ENCODE measurements around the gene SLC18B1. TPM values are rescaled to one million over a fixed set of nuclear protein-coding genes. Genes with fewer than 3 reads are reported as not detected.

The SLC18B1 gene
- total RNA-seq: 1.9 TPM

- DNase-seq (ENCODE audit: low read depth in 2 of 3, low spot score in 2 of 3): peak in 2 of 3 donors; percentile 22 to 58
Observed at GRCh38 chr6:132797951-132798868, at the start of gene SLC18B1. SLC18B1 (minus strand) TSS chr6:132798637; CDS start chr6:132798456, 181 bp downstream.

GRCh38 chr6:132843316-132844035 lies 45.0 kb upstream of the SLC18B1 start:
- DNase-seq (ENCODE audit: low read depth in 2 of 3, low spot score in 2 of 3): no peak

GRCh38 chr6:132841966-132842365 lies 43.5 kb upstream of the SLC18B1 start:
- no peak for DNase-seq (ENCODE audit: low read depth in 2 of 3, low spot score in 2 of 3)

GRCh38 chr6:132832891-132833290 lies 34.5 kb upstream of the SLC18B1 start:
- DNase-seq (ENCODE audit: low read depth in 2 of 3, low spot score in 2 of 3): no peak

GRCh38 chr6:132830334-132830751 lies 31.9 kb upstream of the SLC18B1 start:
- peak in 1 of 3 donors; percentile 32 for DNase-seq (ENCODE audit: low read depth in 2 of 3, low spot score in 2 of 3)

GRCh38 chr6:132820629-132821381 lies 22.4 kb upstream of the SLC18B1 start:
- no peak for DNase-seq (ENCODE audit: low read depth in 2 of 3, low spot score in 2 of 3)

- no peak for DNase-seq (ENCODE audit: low read depth in 2 of 3, low spot score in 2 of 3)
Observed at GRCh38 chr6:132819405-132820161, 21.1 kb upstream of the SLC18B1 start.

GRCh38 chr6:132818404-132819359 lies 20.2 kb upstream of the SLC18B1 start:
- no peak for DNase-seq (ENCODE audit: low read depth in 2 of 3, low spot score in 2 of 3)

- no peak for DNase-seq (ENCODE audit: low read depth in 2 of 3, low spot score in 2 of 3)
Observed at GRCh38 chr6:132817554-132818403, 19.3 kb upstream of the SLC18B1 start.

GRCh38 chr6:132816660-132817059 lies 18.2 kb upstream of the SLC18B1 start:
- no peak for DNase-seq (ENCODE audit: low read depth in 2 of 3, low spot score in 2 of 3)

- no peak for DNase-seq (ENCODE audit: low read depth in 2 of 3, low spot score in 2 of 3)
Observed at GRCh38 chr6:132814716-132815570, 16.5 kb upstream of the SLC18B1 start.

GRCh38 chr6:132813173-132813856 lies 14.9 kb upstream of the SLC18B1 start:
- DNase-seq (ENCODE audit: low read depth in 2 of 3, low spot score in 2 of 3): peak in 2 of 3 donors; percentile 34 to 52

GRCh38 chr6:132812756-132813172 lies 14.3 kb upstream of the SLC18B1 start:
- peak in 1 of 3 donors; percentile 9 for DNase-seq (ENCODE audit: low read depth in 2 of 3, low spot score in 2 of 3)

GRCh38 chr6:132812255-132812732 lies 13.9 kb upstream of the SLC18B1 start:
- DNase-seq (ENCODE audit: low read depth in 2 of 3, low spot score in 2 of 3): peak in 1 of 3 donors; percentile 13

- no peak for DNase-seq (ENCODE audit: low read depth in 2 of 3, low spot score in 2 of 3)
Observed at GRCh38 chr6:132811276-132811675, 12.8 kb upstream of the SLC18B1 start.

GRCh38 chr6:132805548-132805947 lies 7.1 kb upstream of the SLC18B1 start:
- DNase-seq (ENCODE audit: low read depth in 2 of 3, low spot score in 2 of 3): no peak

Measured in hematopoietic multipotent progenitor cell (in vitro differentiated cells).